Astrocyte (in vitro differentiated cells and primary cell): ENCODE data around the gene COA8. TPM values are rescaled to one million over a fixed set of nuclear protein-coding genes. Genes with fewer than 3 reads are reported as not detected.

ENCODE experiments used
- DNase-seq: peaks from one replicate; pipeline ENCODE4 v3.0.0-alpha.2; 2010; ENCODE audit warnings: low read depth
- FAIRE-seq: peaks from 2 replicates; lab custom pipeline; 2011; peaks lifted over from hg19 to GRCh38; lab: Jason Lieb, UNC
- H2AFZ ChIP-seq: 2 replicates; pipeline ENCODE4 v1.6.0; 2012; ENCODE audit warnings: low read depth, low read length, inconsistent platforms
- H3K27ac ChIP-seq: 2 replicates; pipeline ENCODE4 v1.5.1; 2011; ENCODE audit warnings: low read depth, low read length, inconsistent platforms
- H3K27me3 ChIP-seq: 2 replicates; pipeline ENCODE4 v1.6.0; 2011; ENCODE audit warnings: low read length, inconsistent platforms; ENCODE audit not compliant: insufficient read depth
- H3K36me3 ChIP-seq: 2 replicates; pipeline ENCODE4 v1.5.1; 2011; ENCODE audit warnings: low read length, inconsistent platforms; ENCODE audit not compliant: insufficient read depth
- H3K4me1 ChIP-seq: 2 replicates; pipeline ENCODE4 v1.5.1; 2011; ENCODE audit warnings: low read length, inconsistent platforms; ENCODE audit not compliant: insufficient read depth
- H3K4me2 ChIP-seq: 2 replicates; pipeline ENCODE4 v1.6.0; 2012; ENCODE audit warnings: low read length, inconsistent platforms
- H3K4me3 ChIP-seq: 2 replicates; pipeline ENCODE4 v1.5.1; 2011; ENCODE audit warnings: low read depth, mild to moderate bottlenecking, low read length, inconsistent platforms; ENCODE audit not compliant: insufficient read depth
- H3K79me2 ChIP-seq: 2 replicates; pipeline ENCODE4 v1.6.0; 2012; ENCODE audit warnings: mild to moderate bottlenecking, low read length, inconsistent platforms; ENCODE audit not compliant: insufficient read depth
- H3K9ac ChIP-seq: 2 replicates; pipeline ENCODE4 v1.6.0; 2012; ENCODE audit warnings: mild to moderate bottlenecking, low read length, inconsistent platforms
- H3K9me3 ChIP-seq: 2 replicates; pipeline ENCODE4 v1.5.1; 2012; ENCODE audit warnings: low read depth, mild to moderate bottlenecking, low read length, inconsistent platforms; ENCODE audit not compliant: insufficient read depth
- H4K20me1 ChIP-seq: 2 replicates; pipeline ENCODE4 v1.6.0; 2012; ENCODE audit warnings: low read length, inconsistent platforms; ENCODE audit not compliant: insufficient read depth
- H3K27ac Mint-ChIP-seq: one replicate; pipeline ENCODE4 v1.8.0; 2021; ENCODE audit warnings: mild to moderate bottlenecking, mixed read lengths; ENCODE audit not compliant: unreplicated experiment
- H3K27me3 Mint-ChIP-seq: one replicate; pipeline ENCODE4 v1.8.0; 2021; ENCODE audit warnings: low read depth, mixed read lengths; ENCODE audit not compliant: unreplicated experiment
- H3K36me3 Mint-ChIP-seq: one replicate; pipeline ENCODE4 v1.8.0; 2021; ENCODE audit warnings: low read depth, mixed read lengths; ENCODE audit not compliant: unreplicated experiment
- H3K4me1 Mint-ChIP-seq: one replicate; pipeline ENCODE4 v1.8.0; 2021; ENCODE audit warnings: low read depth, mixed read lengths; ENCODE audit not compliant: unreplicated experiment
- H3K4me3 Mint-ChIP-seq: one replicate; pipeline ENCODE4 v1.8.0; 2021; ENCODE audit warnings: mild to moderate bottlenecking, moderate library complexity, mixed read lengths; ENCODE audit not compliant: unreplicated experiment
- H3K9me3 Mint-ChIP-seq: one replicate; pipeline ENCODE4 v1.8.0; 2021; ENCODE audit warnings: mild to moderate bottlenecking, mixed read lengths; ENCODE audit not compliant: unreplicated experiment
- EZH2 ChIP-seq: IDR thresholded peaks from 2 replicates; pipeline ENCODE4 v1.6.1; 2012; ENCODE audit warnings: mild to moderate bottlenecking, low read length, inconsistent platforms; ENCODE audit not compliant: insufficient read depth
- total RNA-seq: library from RNA; stranded (reverse); gene quantifications from 2 replicates; pipeline ENCODE4 v1.2.1, GENCODE V29; 2021
- TF ChIP-seq, protein P1 (sequence below): IDR thresholded peaks from 2 replicates; pipeline ENCODE4 v1.5.1; 2011; ENCODE audit warnings: low read depth, mild to moderate bottlenecking, inconsistent platforms, low read length, moderate library complexity; ENCODE audit not compliant: insufficient read depth

COA8 gene
- total RNA-seq, 1 donor from 2014 or later: 56.2 TPM

DNA sequence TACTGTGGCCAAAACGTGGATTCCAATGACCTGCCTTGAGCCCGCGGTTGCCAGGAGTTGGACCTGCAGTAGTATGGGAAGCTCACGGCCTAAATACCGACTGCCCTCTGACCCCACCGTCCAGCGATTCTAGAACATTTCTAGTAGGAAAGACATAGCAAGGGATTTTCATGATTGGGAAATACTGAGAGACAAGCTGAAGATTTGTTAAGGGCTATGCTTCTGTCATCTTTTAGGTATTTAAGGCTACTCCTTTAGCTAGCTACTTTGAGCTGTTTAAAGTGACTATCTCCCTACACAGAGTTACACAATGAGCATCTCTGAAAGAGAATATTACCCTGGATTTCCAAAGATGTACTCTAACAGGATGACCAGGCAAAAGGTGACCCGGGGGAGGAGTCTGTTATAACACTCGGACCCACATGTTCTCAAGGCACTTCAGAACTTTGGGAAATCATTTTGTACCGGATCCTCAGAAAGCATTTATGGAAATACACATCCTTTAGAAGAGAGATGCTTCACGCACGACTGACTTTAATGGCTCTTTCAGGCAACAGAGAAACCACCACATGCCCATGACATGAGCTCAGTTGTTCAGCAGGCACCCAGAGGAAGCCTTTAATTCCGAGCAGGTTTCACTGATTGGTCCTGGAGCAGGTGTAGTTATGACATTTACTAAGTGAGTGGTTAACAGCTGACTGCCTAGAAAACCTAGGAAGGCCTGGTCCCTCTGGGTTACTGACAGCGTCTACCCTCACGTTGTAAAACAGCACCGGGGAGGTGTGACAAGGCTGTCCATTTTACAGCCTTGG, 4.5 kb upstream of the COA8 start:
- peak overlapping the region; percentile 51 for H3K4me2 ChIP-seq
- peak overlapping the region; percentile 53 for H3K27ac Mint-ChIP-seq
- no peaks in the 10 kb centered on the region for H3K27me3 Mint-ChIP-seq

DNA sequence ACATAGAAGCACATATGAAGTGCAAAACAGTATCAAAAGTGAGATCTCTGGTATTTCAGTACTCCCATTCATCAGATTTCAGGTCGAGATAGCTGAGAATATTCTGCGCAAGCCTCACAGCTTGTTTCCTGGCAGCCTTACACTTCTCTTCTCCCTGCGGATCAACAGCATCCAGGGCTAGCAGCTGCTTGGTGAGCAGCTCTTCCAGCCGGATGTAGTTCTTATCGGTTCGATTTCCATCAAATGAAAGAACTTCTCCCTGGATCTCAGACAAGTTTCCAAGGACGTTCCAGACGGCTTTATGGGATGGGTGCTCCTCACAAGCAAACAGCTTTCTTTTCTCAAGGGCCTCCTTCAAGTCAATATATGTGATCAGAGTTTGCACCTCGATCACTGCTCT, 3.0 kb upstream of the COA8 start:
- Mint-ChIP-seq H3K27ac (no peak overlapping the region), H3K4me1 (peaks cover 30% of the 10 kb centered on the region), H3K36me3 (peaks cover 15% of the 10 kb centered on the region), H3K4me3 (peak overlapping the region; percentile 45), H3K9me3 (no peaks in the 10 kb centered on the region), H3K27me3 (no peaks in the 10 kb centered on the region)
- Histone ChIP-seq H3K9ac (no peak overlapping the region), H3K27me3 (no peaks in the 10 kb centered on the region), H3K36me3 (peaks cover 22% of the 10 kb centered on the region), H3K27ac (no peak overlapping the region), H3K9me3 (no peaks in the 10 kb centered on the region), H4K20me1 (peaks cover 58% of the 10 kb centered on the region), H3K4me3 (no peak overlapping the region), H3K4me1 (peaks cover 31% of the 10 kb centered on the region), H3K79me2 (peaks cover 90% of the 10 kb centered on the region), H2AFZ (no peak overlapping the region), H3K4me2 (no peak overlapping the region)
- TF ChIP-seq, protein P1, sequence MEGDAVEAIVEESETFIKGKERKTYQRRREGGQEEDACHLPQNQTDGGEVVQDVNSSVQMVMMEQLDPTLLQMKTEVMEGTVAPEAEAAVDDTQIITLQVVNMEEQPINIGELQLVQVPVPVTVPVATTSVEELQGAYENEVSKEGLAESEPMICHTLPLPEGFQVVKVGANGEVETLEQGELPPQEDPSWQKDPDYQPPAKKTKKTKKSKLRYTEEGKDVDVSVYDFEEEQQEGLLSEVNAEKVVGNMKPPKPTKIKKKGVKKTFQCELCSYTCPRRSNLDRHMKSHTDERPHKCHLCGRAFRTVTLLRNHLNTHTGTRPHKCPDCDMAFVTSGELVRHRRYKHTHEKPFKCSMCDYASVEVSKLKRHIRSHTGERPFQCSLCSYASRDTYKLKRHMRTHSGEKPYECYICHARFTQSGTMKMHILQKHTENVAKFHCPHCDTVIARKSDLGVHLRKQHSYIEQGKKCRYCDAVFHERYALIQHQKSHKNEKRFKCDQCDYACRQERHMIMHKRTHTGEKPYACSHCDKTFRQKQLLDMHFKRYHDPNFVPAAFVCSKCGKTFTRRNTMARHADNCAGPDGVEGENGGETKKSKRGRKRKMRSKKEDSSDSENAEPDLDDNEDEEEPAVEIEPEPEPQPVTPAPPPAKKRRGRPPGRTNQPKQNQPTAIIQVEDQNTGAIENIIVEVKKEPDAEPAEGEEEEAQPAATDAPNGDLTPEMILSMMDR: no peak
- TF ChIP-seq EZH2: no peak
- DNase-seq (no peak), FAIRE-seq (no peak)

More for the DNA sequence above, 4.5 kb upstream of the COA8 start:
- peak; percentile 71 for DNase-seq
- Histone ChIP-seq H3K9ac (peak overlapping the region; percentile 45), H4K20me1 (peaks cover 66% of the 10 kb centered on the region), H3K4me3 (no peak overlapping the region), H3K4me1 (peaks cover 21% of the 10 kb centered on the region), H3K36me3 (peaks cover 22% of the 10 kb centered on the region), H3K79me2 (peaks cover 76% of the 10 kb centered on the region), H3K27me3 (no peaks in the 10 kb centered on the region), H2AFZ (no peak overlapping the region), H3K9me3 (no peaks in the 10 kb centered on the region), H3K27ac (peak overlapping the region; percentile 43)
- Mint-ChIP-seq H3K4me3 (peak overlapping the region; percentile 40), H3K9me3 (no peaks in the 10 kb centered on the region), H3K4me1 (peaks cover 27% of the 10 kb centered on the region), H3K36me3 (peaks cover 17% of the 10 kb centered on the region)
- peak; percentile 34 for FAIRE-seq
- TF ChIP-seq, protein P1: no peak
- TF ChIP-seq EZH2: no peak

DNA sequence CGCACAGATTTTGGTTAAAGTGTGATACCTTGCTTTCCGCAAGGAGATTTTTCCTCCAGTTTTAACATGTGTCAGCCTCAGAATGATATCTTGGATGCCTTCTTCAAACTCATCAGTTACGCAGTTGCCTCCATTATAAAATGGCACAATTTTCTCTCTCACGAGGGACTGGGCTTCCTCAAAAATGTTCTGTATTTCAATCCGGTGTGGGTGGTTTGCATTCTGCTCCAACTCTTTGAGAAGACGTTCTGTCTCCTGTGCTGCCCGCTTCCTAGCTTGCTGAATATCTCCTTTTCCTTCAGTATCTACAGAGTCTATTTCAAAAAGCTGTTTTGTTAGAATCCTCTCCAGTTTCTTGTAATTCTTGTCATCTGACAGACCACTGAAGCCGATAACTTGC, 2.1 kb upstream of the COA8 start:
- peaks cover 55% of the 10 kb centered on the region for H4K20me1 ChIP-seq
- peak overlapping the region; percentile 97 for H3K4me3 Mint-ChIP-seq
- no peaks in the 10 kb centered on the region for H3K9me3 ChIP-seq
- H3K27me3 ChIP-seq: no peaks in the 10 kb centered on the region
- peaks cover 30% of the 10 kb centered on the region for H3K4me1 Mint-ChIP-seq
- no peak for FAIRE-seq
- peak overlapping the region; percentile 88 for H3K9ac ChIP-seq
- H3K4me1 ChIP-seq: peaks cover 31% of the 10 kb centered on the region
- peaks cover 22% of the 10 kb centered on the region for H3K36me3 ChIP-seq
- no peaks in the 10 kb centered on the region for H3K27me3 Mint-ChIP-seq
- H3K9me3 Mint-ChIP-seq: no peaks in the 10 kb centered on the region
- no peak for DNase-seq
- H3K27ac ChIP-seq: no peak overlapping the region
- no peak for TF ChIP-seq EZH2
- TF ChIP-seq, protein P1: no peak
- peaks cover 12% of the 10 kb centered on the region for H3K36me3 Mint-ChIP-seq
- no peak overlapping the region for H2AFZ ChIP-seq
- peaks cover 91% of the 10 kb centered on the region for H3K79me2 ChIP-seq
- H3K27ac Mint-ChIP-seq: peak overlapping the region; percentile 29
- peak overlapping the region; percentile 99 for H3K4me2 ChIP-seq
- peak overlapping the region; percentile 99 for H3K4me3 ChIP-seq
